ENCODE data around the gene GLIS1.

DNA sequence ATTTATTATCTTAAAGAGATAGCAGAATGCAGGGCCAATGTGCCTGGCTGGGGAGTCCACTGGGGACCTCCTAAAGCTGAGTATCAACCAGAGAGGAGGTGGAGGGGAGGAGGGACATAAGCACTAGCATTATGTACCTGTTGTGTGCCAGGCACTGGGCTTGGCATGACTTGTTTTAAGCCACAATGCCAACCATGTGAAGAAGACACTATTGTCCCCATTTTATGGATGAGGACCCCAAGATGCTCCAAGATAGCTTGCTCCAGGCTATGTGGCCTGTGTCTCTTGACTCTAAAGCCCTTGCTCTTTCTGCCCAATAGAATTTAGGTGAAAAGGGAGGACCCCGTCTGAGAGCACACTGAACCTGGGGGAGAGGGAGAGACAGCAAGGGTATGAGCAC lies 111.3 kb downstream of the GLIS1 start:
- TF ChIP-seq, protein P1, sequence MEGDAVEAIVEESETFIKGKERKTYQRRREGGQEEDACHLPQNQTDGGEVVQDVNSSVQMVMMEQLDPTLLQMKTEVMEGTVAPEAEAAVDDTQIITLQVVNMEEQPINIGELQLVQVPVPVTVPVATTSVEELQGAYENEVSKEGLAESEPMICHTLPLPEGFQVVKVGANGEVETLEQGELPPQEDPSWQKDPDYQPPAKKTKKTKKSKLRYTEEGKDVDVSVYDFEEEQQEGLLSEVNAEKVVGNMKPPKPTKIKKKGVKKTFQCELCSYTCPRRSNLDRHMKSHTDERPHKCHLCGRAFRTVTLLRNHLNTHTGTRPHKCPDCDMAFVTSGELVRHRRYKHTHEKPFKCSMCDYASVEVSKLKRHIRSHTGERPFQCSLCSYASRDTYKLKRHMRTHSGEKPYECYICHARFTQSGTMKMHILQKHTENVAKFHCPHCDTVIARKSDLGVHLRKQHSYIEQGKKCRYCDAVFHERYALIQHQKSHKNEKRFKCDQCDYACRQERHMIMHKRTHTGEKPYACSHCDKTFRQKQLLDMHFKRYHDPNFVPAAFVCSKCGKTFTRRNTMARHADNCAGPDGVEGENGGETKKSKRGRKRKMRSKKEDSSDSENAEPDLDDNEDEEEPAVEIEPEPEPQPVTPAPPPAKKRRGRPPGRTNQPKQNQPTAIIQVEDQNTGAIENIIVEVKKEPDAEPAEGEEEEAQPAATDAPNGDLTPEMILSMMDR (conservative IDR thresholded peaks at IDR 0.05; ENCODE audit: low read depth, low read length): no peak
- no peak for TF ChIP-seq EZH2 (IDR thresholded peaks at IDR 0.05; ENCODE audit: borderline replicate concordance, low read depth, low read length, poor library complexity, severe bottlenecking)

Measured in A673 (cell line).